BJ (cell line): Measurements from ENCODE around the gene SLC8A3. TPM values are rescaled to one million over a fixed set of nuclear protein-coding genes. Genes with fewer than 3 reads are reported as not detected.

ENCODE experiments used
- CTCF ChIA-PET: fragments of 350-600 bp; formaldehyde crosslinking; extraction: SDS; loops from one replicate; lab custom pipeline; 2021; ENCODE audit warnings: antibody characterized with exemption, inconsistent platforms; lab: Yijun Ruan, JAX
- POLR2A ChIA-PET: fragments of 300-600 bp; sonication (Branson Sonifier 250); formaldehyde crosslinking; extraction: SDS; loops from one replicate; lab custom pipeline; 2021; ENCODE audit warnings: antibody characterized with exemption; lab: Charles Lee
- DNase-seq: peaks from one replicate; pipeline ENCODE4 v3.0.0-alpha.2; 2011; ENCODE audit warnings: low read depth
- H3K27me3 ChIP-seq: 2 replicates; pipeline ENCODE4 v1.6.0; 2011; ENCODE audit warnings: low read length; ENCODE audit not compliant: control insufficient read depth, insufficient read depth
- H3K36me3 ChIP-seq: 2 replicates; pipeline ENCODE4 v1.5.1; 2011; ENCODE audit warnings: low read length; ENCODE audit not compliant: control insufficient read depth, insufficient read depth
- H3K4me3 ChIP-seq: 2 replicates; pipeline ENCODE4 v1.5.1; 2011; ENCODE audit warnings: low read depth, mild to moderate bottlenecking, control low read depth, low read length
- polyA plus RNA-seq: library from polyadenylated mRNA; depleted of rRNA; stranded (reverse); fragments of >200 nt; gene quantifications from 2 replicates; pipeline ENCODE4 v1.2.3, GENCODE V29; 2011
- TF ChIP-seq, protein P1 (sequence below): IDR thresholded peaks from 2 replicates; pipeline ENCODE4 v1.5.1; 2011; ENCODE audit warnings: low read depth, mild to moderate bottlenecking, control low read depth, inconsistent platforms, low read length, moderate library complexity; ENCODE audit not compliant: insufficient read depth

Gene SLC8A3
- polyA plus RNA-seq, 1 experiment = 0.07 TPM

GRCh38 chr14:70213721-70214282, 25.1 kb upstream of the SLC8A3 start:
- TF ChIP-seq, protein P1, sequence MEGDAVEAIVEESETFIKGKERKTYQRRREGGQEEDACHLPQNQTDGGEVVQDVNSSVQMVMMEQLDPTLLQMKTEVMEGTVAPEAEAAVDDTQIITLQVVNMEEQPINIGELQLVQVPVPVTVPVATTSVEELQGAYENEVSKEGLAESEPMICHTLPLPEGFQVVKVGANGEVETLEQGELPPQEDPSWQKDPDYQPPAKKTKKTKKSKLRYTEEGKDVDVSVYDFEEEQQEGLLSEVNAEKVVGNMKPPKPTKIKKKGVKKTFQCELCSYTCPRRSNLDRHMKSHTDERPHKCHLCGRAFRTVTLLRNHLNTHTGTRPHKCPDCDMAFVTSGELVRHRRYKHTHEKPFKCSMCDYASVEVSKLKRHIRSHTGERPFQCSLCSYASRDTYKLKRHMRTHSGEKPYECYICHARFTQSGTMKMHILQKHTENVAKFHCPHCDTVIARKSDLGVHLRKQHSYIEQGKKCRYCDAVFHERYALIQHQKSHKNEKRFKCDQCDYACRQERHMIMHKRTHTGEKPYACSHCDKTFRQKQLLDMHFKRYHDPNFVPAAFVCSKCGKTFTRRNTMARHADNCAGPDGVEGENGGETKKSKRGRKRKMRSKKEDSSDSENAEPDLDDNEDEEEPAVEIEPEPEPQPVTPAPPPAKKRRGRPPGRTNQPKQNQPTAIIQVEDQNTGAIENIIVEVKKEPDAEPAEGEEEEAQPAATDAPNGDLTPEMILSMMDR = no peak
- POLR2A ChIA-PET = no interaction called here
- Histone ChIP-seq H3K36me3 (no peaks in the 10 kb centered on the region), H3K4me3 (no peak overlapping the region), H3K27me3 (no peaks in the 10 kb centered on the region)
- no peak for DNase-seq
- CTCF ChIA-PET = interaction anchor here (1.0 kb wide), 1 partner anchor 31 kb away, joined by 3 read pairs; no protein-coding TSS in a partner anchor

DNA sequence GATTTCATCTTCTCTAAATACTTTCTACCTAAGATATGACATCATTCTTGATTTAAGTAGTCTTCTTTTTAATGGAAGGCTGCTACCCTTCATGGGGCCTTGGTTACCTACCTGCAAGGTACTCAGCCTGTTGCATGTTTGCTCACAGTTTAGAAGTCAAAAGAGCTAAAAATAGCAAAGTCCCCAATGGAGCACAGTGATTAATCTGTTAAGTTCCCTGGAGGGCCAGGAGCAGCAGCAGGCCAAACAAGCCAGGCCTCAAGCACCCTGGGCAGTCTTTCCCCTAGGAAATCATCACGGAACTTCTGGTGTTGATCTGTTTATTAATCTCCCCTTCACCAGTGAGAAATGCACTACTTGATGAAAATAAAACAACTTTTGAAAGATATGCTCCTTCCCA, 24.0 kb upstream of the SLC8A3 start:
- Histone ChIP-seq H3K36me3 (no peaks in the 10 kb centered on the region), H3K4me3 (no peak overlapping the region), H3K27me3 (no peaks in the 10 kb centered on the region)
- no peak for DNase-seq
- CTCF ChIA-PET = no interaction called here
- TF ChIP-seq, protein P1 = no peak
- POLR2A ChIA-PET = no interaction called here

GRCh38 chr14:70208380-70208779, 19.6 kb upstream of the SLC8A3 start:
- H3K36me3 ChIP-seq = no peaks in the 10 kb centered on the region
- DNase-seq = no peak
- POLR2A ChIA-PET = no interaction called here
- TF ChIP-seq, protein P1 = no peak
- CTCF ChIA-PET = no interaction called here
- H3K27me3 ChIP-seq = peaks cover 1% of the 10 kb centered on the region; the same call in 1 of the 2 replicates
- H3K4me3 ChIP-seq = no peak overlapping the region

- no peaks in the 10 kb centered on the region for H3K36me3 ChIP-seq
- TF ChIP-seq, protein P1 = no peak
- DNase-seq = no peak
- CTCF ChIA-PET = no interaction called here
- no peak overlapping the region for H3K4me3 ChIP-seq
- H3K27me3 ChIP-seq = peaks cover 1% of the 10 kb centered on the region; the same call in 1 of the 2 replicates
- POLR2A ChIA-PET = no interaction called here
These were observed 14.9 kb upstream of the SLC8A3 start for GRCh38 chr14:70203686-70204085.

GRCh38 chr14:70201994-70202393, 13.2 kb upstream of the SLC8A3 start:
- CTCF ChIA-PET = no interaction called here

More at GRCh38 chr14:70201994-70202393, 13.2 kb upstream of the SLC8A3 start:
- TF ChIP-seq, protein P1 = no peak
- DNase-seq = no peak
- no peaks in the 10 kb centered on the region for H3K36me3 ChIP-seq
- POLR2A ChIA-PET = no interaction called here
- no peak overlapping the region for H3K4me3 ChIP-seq
- H3K27me3 ChIP-seq = peaks cover 1% of the 10 kb centered on the region; the same call in 1 of the 2 replicates
